ENCODE measurements around the gene MOGAT1. TPM values are rescaled to one million over a fixed set of nuclear protein-coding genes. Genes with fewer than 3 reads are reported as not detected.

The MOGAT1 gene
- polyA plus RNA-seq, 2 of the 4 experiments (the other 2 are of a cell fraction) = not detected

DNA sequence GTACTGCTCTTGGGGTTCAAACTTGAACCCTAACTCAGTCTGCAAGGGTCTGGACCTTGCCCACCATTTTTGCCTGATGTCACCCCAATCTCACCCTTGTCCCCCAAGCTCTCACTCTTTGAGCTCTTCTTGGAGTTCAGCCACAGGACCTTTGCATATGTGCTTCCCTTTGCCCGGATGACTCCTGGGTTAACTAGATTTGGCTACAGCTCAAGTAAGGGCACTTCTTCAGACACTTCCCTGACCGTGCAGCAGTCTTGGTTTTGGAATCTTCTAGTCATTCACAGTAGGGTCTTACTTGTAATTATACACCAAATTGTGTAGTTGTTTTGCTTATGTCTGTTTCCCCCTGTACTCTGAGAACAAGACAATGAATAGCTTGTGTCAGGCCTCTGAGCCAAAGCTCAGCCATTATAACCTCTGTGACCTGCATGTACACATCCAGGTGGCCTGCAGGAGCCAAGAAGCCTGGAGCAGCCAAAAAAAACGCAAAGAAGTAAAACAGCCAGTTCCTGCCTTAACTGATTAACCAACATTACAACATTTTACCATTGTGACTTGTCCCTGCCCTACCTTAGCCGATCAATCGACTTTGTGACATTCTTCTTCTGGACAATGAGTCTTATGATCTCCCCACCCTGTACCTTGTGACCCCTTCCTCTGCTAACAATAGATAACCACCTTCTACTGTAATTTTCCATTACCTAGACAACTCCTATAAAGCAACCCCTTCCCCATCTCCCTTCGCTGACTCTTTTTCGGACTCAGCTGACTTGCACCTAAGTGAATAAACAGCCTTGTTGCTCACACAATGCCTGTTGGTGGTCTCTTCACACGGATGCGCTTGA lies 1.0 kb upstream of the MOGAT1 start:
- H3K4me2 ChIP-seq = no peak overlapping the region
- TF ChIP-seq, protein P1, sequence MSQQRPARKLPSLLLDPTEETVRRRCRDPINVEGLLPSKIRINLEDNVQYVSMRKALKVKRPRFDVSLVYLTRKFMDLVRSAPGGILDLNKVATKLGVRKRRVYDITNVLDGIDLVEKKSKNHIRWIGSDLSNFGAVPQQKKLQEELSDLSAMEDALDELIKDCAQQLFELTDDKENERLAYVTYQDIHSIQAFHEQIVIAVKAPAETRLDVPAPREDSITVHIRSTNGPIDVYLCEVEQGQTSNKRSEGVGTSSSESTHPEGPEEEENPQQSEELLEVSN (IDR thresholded peaks at IDR 0.05; ENCODE audit: borderline replicate concordance, low read depth) = no peak
- TF ChIP-seq EHF (CRISPR knock-in tag; IDR thresholded peaks at IDR 0.05) (no peak), TP53 (CRISPR knock-in tag; IDR thresholded peaks at IDR 0.05) (no peak), MAFK (IDR thresholded peaks at IDR 0.05; ENCODE audit: partially characterized antibody) (no peak), JUNB (IDR thresholded peaks at IDR 0.05) (no peak), CHD4 (IDR thresholded peaks at IDR 0.05; ENCODE audit: borderline replicate concordance) (no peak), HOXB13 (CRISPR knock-in tag; IDR thresholded peaks at IDR 0.05; ENCODE audit: low read depth) (no peak), EHMT2 (IDR thresholded peaks at IDR 0.05; ENCODE audit: low read depth) (no peak), NPAS2 (CRISPR knock-in tag; IDR thresholded peaks at IDR 0.05; ENCODE audit: borderline replicate concordance) (no peak), CBX2 (IDR thresholded peaks at IDR 0.05; ENCODE audit: borderline replicate concordance, low read depth) (no peak), RARB (CRISPR knock-in tag; IDR thresholded peaks at IDR 0.05) (no peak), ZFP36 (IDR thresholded peaks at IDR 0.05; ENCODE audit: borderline replicate concordance, partially characterized antibody) (no peak)
- TF ChIP-seq, protein P2, sequence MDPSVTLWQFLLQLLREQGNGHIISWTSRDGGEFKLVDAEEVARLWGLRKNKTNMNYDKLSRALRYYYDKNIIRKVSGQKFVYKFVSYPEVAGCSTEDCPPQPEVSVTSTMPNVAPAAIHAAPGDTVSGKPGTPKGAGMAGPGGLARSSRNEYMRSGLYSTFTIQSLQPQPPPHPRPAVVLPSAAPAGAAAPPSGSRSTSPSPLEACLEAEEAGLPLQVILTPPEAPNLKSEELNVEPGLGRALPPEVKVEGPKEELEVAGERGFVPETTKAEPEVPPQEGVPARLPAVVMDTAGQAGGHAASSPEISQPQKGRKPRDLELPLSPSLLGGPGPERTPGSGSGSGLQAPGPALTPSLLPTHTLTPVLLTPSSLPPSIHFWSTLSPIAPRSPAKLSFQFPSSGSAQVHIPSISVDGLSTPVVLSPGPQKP (IDR thresholded peaks at IDR 0.05; ENCODE audit: low read depth, low read length) = no peak
- TF ChIP-seq, protein P3, sequence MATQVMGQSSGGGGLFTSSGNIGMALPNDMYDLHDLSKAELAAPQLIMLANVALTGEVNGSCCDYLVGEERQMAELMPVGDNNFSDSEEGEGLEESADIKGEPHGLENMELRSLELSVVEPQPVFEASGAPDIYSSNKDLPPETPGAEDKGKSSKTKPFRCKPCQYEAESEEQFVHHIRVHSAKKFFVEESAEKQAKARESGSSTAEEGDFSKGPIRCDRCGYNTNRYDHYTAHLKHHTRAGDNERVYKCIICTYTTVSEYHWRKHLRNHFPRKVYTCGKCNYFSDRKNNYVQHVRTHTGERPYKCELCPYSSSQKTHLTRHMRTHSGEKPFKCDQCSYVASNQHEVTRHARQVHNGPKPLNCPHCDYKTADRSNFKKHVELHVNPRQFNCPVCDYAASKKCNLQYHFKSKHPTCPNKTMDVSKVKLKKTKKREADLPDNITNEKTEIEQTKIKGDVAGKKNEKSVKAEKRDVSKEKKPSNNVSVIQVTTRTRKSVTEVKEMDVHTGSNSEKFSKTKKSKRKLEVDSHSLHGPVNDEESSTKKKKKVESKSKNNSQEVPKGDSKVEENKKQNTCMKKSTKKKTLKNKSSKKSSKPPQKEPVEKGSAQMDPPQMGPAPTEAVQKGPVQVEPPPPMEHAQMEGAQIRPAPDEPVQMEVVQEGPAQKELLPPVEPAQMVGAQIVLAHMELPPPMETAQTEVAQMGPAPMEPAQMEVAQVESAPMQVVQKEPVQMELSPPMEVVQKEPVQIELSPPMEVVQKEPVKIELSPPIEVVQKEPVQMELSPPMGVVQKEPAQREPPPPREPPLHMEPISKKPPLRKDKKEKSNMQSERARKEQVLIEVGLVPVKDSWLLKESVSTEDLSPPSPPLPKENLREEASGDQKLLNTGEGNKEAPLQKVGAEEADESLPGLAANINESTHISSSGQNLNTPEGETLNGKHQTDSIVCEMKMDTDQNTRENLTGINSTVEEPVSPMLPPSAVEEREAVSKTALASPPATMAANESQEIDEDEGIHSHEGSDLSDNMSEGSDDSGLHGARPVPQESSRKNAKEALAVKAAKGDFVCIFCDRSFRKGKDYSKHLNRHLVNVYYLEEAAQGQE (IDR thresholded peaks at IDR 0.05) = no peak
- TF ChIP-seq, protein P4, sequence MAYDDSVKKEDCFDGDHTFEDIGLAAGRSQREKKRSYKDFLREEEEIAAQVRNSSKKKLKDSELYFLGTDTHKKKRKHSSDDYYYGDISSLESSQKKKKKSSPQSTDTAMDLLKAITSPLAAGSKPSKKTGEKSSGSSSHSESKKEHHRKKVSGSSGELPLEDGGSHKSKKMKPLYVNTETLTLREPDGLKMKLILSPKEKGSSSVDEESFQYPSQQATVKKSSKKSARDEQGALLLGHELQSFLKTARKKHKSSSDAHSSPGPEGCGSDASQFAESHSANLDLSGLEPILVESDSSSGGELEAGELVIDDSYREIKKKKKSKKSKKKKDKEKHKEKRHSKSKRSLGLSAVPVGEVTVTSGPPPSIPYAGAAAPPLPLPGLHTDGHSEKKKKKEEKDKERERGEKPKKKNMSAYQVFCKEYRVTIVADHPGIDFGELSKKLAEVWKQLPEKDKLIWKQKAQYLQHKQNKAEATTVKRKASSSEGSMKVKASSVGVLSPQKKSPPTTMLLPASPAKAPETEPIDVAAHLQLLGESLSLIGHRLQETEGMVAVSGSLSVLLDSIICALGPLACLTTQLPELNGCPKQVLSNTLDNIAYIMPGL (CRISPR knock-in tag; IDR thresholded peaks at IDR 0.05; ENCODE audit: borderline replicate concordance) = no peak
- no peak overlapping the region for H3K4me3 ChIP-seq
- peaks cover 4% of the 10 kb centered on the region; the same call in 1 of the 3 replicates for H3K4me1 ChIP-seq
- no peaks in the 10 kb centered on the region for H3K9me3 ChIP-seq
- 87% methylated on average over 9 of the region's 9 CpGs for WGBS (ENCODE audit: missing lambda C conversion rate)
- DNase-seq (ENCODE audit: low read depth in 1 of 2, low spot score in 1 of 2) = no peak
- no peak overlapping the region for H3K27ac ChIP-seq
- ChIA-PET CTCF (interaction anchor here (0.5 to 2.3 kb wide), 4 partner anchors 8 to 20 kb away, joined by 3 to 9 read pairs (median 4); no protein-coding TSS in a partner anchor), POLR2A (no interaction called here)
- no peak for FAIRE-seq
- no peak for ATAC-seq

DNA sequence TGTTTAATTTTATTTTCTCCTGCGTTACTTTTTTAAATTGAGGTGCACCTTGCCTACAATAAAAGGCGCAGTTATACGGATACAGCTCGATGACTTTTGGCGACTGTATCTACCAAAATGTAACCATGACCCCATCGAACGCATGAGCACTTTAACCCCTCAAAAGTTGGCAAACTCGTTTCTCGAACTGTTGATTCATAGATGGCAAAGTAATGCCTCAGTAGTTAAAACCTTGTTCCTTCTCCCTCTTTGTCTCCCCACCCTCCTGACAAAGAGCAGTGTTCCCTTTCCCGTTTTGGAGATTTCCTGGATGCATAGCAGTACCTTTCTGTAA lies 577 bp downstream of the MOGAT1 start:
- FAIRE-seq (no peak), DNase-seq (ENCODE audit: low read depth in 1 of 2, low spot score in 1 of 2) (no peak), ATAC-seq (no peak)
- ChIA-PET CTCF (interaction anchor here (2.3 kb wide), 1 partner anchor 19 kb away, joined by 9 read pairs; no protein-coding TSS in a partner anchor), POLR2A (no interaction called here)
- Histone ChIP-seq H3K27ac (peak overlapping the region in 1 of 2 experiments; percentile 8; a peak in 2 of 6 replicates), H3K4me1 (peaks cover 4% of the 10 kb centered on the region; the same call in 1 of the 3 replicates), H3K4me2 (peak overlapping the region; percentile 83), H3K9me3 (no peaks in the 10 kb centered on the region), H3K4me3 (peak overlapping the region; percentile 46)
- 24% methylated on average over 10 of the region's 10 CpGs for WGBS (ENCODE audit: missing lambda C conversion rate)
- no peak for TF ChIP-seq ZSCAN20 (CRISPR knock-in tag; IDR thresholded peaks at IDR 0.05)
- TF ChIP-seq, protein P4 (CRISPR knock-in tag; IDR thresholded peaks at IDR 0.05; ENCODE audit: borderline replicate concordance) = no peak
- TF ChIP-seq EP300 (IDR thresholded peaks at IDR 0.05) = no peak
- TF ChIP-seq RNF2 (IDR thresholded peaks at IDR 0.05; ENCODE audit: borderline replicate concordance, low read depth) = no peak
- no peak for TF ChIP-seq KDM5A (IDR thresholded peaks at IDR 0.05)
- no peak for TF ChIP-seq SMC3 (IDR thresholded peaks at IDR 0.05)
- no peak for TF ChIP-seq CBX2 (IDR thresholded peaks at IDR 0.05; ENCODE audit: borderline replicate concordance, low read depth)
- TF ChIP-seq, protein P5, sequence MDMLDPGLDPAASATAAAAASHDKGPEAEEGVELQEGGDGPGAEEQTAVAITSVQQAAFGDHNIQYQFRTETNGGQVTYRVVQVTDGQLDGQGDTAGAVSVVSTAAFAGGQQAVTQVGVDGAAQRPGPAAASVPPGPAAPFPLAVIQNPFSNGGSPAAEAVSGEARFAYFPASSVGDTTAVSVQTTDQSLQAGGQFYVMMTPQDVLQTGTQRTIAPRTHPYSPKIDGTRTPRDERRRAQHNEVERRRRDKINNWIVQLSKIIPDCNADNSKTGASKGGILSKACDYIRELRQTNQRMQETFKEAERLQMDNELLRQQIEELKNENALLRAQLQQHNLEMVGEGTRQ (IDR thresholded peaks at IDR 0.05) = no peak
- no peak for TF ChIP-seq KDM1A (IDR thresholded peaks at IDR 0.05; ENCODE audit: low read depth)
- no peak for TF ChIP-seq NPAS2 (CRISPR knock-in tag; IDR thresholded peaks at IDR 0.05; ENCODE audit: borderline replicate concordance)
- TF ChIP-seq TFCP2L1 (CRISPR knock-in tag; IDR thresholded peaks at IDR 0.05) = no peak
